CD4-positive, alpha-beta T cell treated with Interleukin-2 at 100 ng/mL for 4 hours (primary cell): ENCODE data around the gene ITGA2B.
"Not testable (repeated sequence)": the region's sequence is repeated elsewhere in the genome, so short reads cannot be mapped to it uniquely, and the experiment has no call there.

ENCODE experiments used
- DNase-seq: peaks from one replicate; pipeline ENCODE4 v3.0.0-alpha.2; 2020; ENCODE audit warnings: low spot score

ITGA2B gene

DNA sequence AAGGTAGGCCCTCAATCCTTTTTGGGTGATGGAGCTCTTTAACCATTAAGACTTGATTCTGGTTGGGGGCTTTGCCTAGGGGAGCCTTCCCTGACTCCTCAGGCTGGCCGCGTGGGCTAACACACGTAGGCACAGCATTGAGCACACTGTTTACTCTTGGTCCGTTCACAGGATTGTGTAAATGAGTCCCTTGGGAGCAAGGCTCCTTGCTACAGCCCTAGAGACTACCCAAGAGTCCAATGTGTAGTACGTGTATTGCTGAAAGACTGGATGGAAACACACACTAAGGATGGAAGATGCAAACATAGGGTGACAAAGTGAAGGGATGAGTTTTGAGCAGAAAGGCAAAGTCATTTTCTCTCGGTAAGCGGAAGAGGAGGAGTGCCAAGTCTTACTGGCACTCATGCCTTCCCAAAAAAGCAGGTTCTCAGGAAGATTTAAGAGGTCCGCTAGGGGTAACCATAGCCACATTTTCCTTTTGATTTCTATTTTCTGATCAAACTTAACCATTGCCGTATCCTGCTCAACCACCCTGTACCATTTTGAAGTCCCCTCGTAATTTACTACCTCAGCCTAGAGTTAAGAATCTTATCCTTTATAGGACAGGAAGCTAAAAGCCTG is 911 bp upstream of the ITGA2B start:
- no peak for DNase-seq

DNA sequence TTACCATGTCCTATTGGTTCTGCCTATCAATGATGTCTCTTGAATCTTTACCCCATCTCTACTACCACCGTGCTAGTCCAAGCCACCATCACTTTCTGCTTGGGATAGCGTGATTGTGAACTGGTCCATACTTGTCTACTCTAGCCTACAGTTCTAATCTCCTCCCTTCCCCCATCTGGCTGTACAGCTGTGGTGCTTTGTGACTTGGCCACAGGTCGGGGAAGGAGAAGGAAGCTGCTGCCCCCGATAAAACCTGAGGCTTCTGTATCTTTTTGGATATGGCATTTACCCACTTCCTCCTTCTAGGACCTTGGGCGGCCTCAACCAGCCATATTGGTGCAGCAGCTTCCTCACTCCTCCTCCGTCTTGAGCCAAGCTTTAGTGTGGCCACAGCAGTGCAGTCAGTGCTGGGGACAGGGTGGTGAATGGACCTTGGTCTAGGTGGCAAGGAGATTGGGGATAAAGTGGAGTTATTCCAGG is 314 bp upstream of the ITGA2B start:
- no peak for DNase-seq

GRCh38 chr17:44387804-44388203 is 1.6 kb downstream of the ITGA2B start:
- DNase-seq, result no peak

DNA sequence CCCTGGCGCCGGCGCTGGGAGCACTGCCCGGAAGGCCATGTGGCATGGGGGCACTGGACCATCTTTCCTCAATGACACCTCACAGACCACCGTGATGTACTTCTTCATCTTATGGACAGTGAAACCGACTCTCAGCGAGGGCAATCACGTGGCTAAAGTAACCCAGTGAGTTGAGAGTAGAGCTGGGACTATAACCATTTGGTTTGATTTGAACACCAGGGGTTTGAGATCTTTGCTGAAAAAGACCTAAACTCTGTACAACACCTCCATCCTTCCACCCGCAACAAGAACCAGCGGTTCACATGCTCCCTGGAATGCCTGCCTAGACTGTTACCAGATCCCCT is 3.3 kb downstream of the ITGA2B start:
- no peak for DNase-seq

GRCh38 chr17:44385287-44386181 is 3.9 kb downstream of the ITGA2B start:
- DNase-seq, result peak; percentile 86

DNA sequence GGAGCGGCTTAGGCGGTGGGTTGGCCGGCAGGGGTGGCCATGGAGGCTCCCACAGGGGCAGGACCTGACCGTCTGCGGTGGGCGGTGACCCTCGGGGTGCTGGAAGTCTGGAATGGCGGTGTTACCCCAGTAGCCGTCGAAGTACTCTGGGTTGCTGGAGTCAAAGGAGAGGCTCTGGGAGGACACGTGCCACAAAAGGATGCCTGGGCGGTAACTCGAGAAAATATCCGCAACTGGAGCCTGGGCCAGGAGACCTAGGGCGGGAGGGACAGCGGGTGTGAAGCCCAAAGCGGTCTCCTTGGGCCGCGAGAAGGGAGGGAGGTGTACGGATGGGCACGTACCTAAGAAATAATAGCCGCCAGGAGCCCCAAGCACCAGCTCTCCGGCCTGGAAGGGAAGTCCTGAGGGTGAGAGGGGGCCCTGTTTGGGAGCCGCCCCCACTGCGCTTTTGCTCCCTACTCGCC is 4.6 kb downstream of the ITGA2B start:
- DNase-seq, result no peak

DNA sequence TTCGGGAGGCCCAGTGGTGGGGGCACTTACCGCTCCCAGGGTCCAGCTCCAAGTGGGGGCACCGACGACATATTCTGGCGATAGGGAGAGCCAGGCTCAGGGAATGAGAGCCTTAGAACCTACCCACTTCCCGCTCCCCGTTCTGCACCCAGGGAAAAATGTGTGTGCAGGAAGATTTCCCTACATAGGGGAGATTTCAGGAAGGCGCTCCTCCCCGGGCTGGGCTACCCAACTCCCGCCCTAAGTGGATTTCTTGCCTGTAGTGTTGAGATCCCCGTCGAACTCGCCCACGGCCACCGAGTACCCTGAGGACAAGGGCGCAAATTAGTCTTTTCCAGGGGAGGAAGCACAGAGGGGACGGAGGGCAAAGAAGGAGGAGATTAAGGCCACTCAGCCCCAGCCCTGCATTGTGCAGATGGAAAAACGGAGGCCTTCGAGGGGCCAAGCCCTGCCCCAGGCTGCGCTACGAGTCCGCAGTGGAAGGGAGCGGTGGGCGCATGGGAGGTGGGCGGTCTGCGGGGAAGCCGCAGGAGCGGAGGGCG is 5.1 kb downstream of the ITGA2B start:
- DNase-seq, result no peak

DNA sequence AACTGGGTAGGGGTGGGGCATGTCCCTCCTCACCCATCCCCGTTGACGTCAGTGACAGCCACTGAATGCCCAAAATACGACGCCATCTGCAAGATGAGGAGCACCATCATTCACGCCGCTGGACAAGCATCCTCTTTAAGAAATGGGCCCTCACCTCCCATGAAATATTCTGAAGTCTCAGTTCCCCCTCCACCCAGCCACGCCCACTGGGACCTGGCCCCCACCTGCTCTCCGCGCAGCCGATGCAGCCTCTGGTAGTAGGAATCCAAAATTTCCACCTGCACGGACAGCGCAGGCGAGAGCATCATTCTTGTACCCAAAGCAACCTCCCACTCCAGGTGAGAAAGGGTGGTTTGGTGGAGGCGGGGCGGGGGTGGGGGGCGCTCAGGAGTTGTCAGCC is 5.6 kb downstream of the ITGA2B start:
- no peak for DNase-seq

GRCh38 chr17:44383363-44383762 is 6.1 kb downstream of the ITGA2B start:
- DNase-seq, result no peak

- no peak for DNase-seq
These were observed 6.5 kb downstream of the ITGA2B start for GRCh38 chr17:44382917-44383316.

DNA sequence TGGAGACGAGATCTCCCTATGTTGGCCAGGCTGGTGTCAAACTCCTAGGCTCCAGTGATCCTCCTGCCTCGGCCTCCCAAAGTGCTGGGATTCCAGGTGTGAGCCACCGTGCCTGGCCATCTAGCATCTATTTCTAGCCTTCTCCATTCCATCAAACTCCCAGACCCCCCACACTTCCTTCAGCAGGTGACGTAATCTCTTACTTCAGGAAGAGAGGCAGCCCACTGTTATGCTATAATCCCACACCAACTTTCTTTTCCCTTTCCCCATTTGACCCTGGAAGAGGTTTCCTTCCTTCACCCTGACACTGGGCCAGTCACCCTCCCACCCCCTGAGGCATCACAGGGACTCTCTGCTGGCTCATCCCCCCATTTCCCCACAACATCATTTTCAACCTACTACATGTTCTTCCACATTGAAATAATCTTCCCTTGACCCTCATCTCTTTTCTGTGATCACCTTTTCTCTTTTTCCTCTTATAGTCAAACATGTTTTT is 7.6 kb downstream of the ITGA2B start:
- DNase-seq, result no peak

DNA sequence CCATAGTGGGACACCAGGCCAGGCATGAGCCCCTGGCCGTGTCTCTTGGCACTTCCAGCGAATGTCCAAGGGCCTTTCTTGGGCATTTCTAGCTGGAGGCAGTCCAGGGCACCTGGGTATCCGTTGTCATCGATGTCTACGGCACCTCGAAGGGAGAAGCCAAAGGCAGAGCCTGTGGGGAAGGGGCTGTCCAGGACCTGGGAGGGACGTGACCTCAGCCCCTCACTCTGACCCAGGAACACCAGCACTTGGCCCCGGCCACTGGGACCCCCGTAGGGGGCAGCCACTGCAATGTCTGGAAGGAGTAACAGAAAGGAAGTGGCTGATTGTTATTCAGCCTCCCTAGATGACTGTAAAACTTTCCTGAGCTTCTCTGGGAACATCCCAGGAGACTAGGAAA is 8.7 kb downstream of the ITGA2B start:
- DNase-seq, result no peak

DNA sequence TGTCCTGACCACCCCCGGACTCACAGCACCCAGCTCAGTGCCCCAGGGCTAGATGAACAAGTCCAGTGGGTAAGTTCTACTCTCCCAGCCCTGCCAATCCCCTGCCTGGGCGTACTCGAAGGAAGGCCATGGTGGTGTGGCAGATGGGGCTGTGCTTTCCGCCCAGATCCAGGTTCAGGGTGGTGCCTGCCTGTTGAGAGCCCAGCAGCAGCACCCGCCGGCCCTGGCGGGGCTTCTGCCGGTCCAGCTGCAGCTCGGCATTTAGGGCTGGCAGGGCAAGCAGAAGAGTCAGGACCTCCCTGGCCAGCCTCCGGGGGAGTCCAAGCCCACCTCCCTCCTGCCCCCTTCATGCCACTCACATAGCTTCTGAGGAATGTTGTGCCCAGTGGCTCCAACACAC is 9.6 kb downstream of the ITGA2B start:
- DNase-seq, result no peak

GRCh38 chr17:44378171-44378705 is 11.2 kb downstream of the ITGA2B start:
- DNase-seq, result no peak

DNA sequence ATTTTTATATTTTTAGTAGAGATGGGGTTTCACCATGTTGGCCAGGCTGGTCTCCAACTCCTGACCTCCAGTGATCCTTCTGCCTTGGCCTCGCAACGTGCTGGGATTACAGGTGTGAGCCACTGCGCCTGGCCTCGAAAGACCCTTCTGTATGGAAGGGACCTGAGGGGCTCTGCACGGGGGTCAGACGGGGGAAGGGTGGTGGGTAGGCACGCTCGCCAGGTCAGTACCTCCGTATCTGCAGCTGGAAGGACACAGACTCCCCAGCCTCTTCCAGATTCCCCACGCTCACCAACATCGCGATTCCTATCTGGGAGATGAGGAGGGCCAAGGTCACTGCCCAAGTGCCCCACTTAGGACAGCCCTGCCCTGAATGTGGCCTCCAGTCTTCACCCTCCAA is 12.7 kb downstream of the ITGA2B start:
- DNase-seq, result no peak

- DNase-seq, result no peak
These were observed 13.3 kb downstream of the ITGA2B start for GRCh38 chr17:44376124-44376523.

- DNase-seq, result no peak
These were observed 14.0 kb downstream of the ITGA2B start for GRCh38 chr17:44375196-44376017.

DNA sequence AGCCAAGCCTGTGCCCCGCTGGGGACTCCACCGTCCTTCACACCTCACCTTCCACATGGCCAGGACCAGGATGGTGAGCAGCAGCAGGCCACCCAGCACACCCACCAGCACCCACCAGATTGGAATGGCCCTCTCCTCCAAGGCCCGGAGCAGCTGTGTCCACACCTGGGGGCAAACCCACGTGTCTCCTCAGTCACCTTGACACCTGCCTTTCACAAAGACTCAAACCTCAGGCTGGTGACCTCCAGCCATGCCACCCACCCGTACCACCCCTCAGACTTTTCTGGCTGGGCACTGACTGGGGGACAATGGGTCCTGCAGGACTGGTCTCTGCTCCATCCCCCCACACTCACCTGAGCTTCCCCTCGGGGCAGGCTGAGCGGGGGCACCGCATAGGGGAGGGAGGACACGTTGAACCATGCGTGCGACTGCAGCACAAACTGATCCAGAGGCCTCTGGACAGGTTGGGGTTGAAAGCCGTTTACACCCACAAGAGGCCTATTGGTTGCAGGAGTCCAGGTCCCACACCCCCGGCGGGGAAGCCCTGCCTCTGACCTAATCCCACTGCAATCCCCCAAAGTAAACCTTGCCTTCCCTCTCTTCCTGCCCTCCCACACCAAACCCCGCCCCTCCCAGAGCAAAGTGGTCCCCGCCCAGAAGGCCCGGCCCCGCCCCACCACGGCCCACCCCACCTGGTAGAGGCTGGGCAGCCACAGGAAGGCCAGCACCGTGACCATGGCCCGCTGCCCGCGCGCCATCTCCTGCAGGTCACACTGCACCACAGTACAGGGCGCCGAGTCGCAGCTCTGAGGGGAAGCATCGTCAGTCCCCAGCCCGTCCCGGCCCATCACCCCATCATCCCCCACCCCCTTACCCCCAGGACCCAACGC is 14.9 kb downstream of the ITGA2B start:
- DNase-seq, result no peak

DNA sequence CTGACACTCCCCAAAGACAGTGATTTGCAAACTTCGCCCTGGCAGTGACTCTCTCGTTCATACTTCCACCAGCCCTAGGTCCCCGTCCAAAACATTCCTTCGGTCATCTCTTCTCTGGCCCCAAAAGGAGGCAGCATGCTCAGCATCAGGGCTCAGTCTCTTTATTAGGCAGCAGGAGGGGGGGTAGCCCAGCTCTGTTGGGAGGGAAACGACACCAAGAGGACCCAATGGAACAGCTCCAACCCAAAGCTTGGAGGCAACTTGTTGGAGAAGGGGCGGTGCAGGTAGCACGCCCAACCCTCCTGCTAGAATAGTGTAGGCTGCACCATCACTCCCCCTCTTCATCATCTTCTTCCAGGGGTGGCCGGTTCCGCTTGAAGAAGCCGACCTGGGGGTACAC is 17.4 kb downstream of the ITGA2B start:
- no peak for DNase-seq

- DNase-seq, result not testable (repeated sequence)
These were observed 19.9 kb downstream of the ITGA2B start for GRCh38 chr17:44369414-44370023.
